ENCODE data around the gene PGLYRP3.

The PGLYRP3 gene

DNA sequence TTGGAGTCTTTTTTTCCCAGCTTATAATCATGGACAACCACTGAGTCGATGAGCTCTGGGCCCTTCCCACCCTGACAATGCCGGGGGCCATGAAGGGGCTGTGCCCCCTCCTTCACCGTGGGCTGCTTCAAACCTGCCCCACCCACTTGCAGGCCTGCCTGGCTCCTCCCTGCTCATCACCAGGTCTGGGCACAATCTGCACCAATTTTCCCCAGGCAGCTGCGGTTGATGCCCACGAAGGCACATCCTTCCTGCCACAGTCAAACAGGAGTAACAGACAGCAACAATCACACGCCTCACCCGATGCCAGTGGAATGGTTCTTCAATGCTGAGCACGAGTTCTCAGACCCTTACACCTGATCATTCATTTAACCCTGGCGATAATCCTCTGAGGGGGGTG is 18.9 kb downstream of the PGLYRP3 start:
- Mint-ChIP-seq H3K27me3 (ENCODE audit: low read depth, poor library complexity) (peaks cover 9% of the 10 kb centered on the region), H3K36me3 (ENCODE audit: low read depth) (no peaks in the 10 kb centered on the region), H3K27ac (no peak overlapping the region), H3K4me3 (no peak overlapping the region), H3K4me1 (no peaks in the 10 kb centered on the region), H3K9me3 (peaks cover 25% of the 10 kb centered on the region)
- TF ChIP-seq, protein P1, sequence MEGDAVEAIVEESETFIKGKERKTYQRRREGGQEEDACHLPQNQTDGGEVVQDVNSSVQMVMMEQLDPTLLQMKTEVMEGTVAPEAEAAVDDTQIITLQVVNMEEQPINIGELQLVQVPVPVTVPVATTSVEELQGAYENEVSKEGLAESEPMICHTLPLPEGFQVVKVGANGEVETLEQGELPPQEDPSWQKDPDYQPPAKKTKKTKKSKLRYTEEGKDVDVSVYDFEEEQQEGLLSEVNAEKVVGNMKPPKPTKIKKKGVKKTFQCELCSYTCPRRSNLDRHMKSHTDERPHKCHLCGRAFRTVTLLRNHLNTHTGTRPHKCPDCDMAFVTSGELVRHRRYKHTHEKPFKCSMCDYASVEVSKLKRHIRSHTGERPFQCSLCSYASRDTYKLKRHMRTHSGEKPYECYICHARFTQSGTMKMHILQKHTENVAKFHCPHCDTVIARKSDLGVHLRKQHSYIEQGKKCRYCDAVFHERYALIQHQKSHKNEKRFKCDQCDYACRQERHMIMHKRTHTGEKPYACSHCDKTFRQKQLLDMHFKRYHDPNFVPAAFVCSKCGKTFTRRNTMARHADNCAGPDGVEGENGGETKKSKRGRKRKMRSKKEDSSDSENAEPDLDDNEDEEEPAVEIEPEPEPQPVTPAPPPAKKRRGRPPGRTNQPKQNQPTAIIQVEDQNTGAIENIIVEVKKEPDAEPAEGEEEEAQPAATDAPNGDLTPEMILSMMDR (IDR thresholded peaks at IDR 0.05), result no peak
- DNase-seq, result no peak

DNA sequence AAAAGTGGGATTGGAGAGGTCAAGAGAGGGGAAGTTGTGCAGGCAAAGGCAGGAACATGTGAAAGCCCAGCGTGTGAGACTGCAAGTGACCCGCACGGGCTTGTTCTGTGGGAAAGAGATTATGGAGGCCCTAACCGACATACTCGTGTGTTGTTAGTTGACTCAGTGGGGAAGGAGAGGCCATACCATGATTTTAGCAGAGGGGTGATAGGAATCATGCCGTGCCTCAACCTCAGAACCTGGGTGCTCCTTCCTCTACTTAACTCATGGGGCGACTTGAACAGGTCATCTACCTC is 19.3 kb downstream of the PGLYRP3 start:
- no peak for DNase-seq
- Mint-ChIP-seq H3K9me3 (peaks cover 25% of the 10 kb centered on the region), H3K4me1 (no peaks in the 10 kb centered on the region), H3K27ac (no peak overlapping the region), H3K36me3 (ENCODE audit: low read depth) (no peaks in the 10 kb centered on the region), H3K27me3 (ENCODE audit: low read depth, poor library complexity) (peaks cover 9% of the 10 kb centered on the region), H3K4me3 (no peak overlapping the region)
- TF ChIP-seq, protein P1 (IDR thresholded peaks at IDR 0.05), result no peak

DNA sequence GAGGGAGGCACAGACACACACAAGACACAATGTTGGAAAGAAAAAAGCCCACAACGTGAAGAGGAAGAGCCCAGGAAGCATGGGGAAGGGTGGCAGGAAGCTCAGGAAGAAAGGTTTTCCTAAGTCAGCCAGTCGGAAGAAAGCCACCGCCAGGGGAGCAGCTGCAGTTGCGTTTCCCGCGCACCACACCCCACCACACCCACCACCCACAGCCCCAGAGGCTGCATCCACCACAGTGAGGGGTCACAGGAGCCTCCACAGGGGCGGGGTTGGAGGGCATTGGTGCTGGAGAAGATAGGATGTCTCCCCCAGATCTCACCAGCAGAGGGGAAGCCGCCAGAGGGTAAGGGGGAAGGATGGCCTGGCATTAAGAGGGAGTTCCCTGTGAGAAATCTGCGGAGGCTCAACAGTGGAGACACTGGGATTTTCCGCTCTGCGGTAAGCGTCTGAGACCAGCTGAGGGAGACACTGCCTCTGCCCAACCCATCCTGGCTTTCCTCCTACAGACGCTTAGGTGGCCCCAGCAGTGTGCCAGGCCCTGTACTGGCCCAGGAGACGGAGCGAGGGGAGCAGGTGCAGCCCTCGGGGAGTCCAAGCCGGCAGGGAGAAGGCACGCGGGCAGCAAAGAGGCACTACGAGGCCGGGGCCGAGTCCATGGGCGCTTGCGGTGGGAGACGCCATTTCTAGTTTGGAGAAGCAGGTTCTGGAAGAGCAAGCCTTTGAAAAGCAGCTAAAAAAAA is 19.8 kb downstream of the PGLYRP3 start:
- DNase-seq, result no peak
- Mint-ChIP-seq H3K4me3 (no peak overlapping the region), H3K9me3 (peaks cover 29% of the 10 kb centered on the region), H3K36me3 (ENCODE audit: low read depth) (no peaks in the 10 kb centered on the region), H3K27me3 (ENCODE audit: low read depth, poor library complexity) (peaks cover 9% of the 10 kb centered on the region), H3K27ac (no peak overlapping the region), H3K4me1 (no peaks in the 10 kb centered on the region)
- TF ChIP-seq, protein P1 (IDR thresholded peaks at IDR 0.05), result no peak

DNA sequence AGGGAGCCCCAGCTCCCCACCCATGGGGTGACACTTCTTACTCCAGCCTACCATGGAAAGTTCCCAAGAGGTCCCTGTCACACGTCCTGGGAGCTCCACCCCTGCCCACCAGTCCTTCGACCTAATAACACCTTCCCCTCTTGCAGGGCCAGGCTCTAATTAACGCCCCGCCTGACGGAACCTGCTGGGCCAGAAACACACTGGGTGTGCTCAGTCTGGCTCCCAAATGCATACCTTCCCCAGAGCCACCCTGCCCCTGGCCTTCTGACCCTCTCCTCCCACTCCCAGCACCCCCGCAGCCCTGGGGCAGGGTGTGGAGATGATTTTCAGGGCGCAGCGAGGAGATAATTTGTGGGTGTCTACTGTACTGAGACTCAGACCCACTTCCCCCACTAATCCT is 20.6 kb downstream of the PGLYRP3 start:
- Mint-ChIP-seq H3K4me1 (no peaks in the 10 kb centered on the region), H3K27me3 (ENCODE audit: low read depth, poor library complexity) (peaks cover 9% of the 10 kb centered on the region), H3K4me3 (no peak overlapping the region), H3K27ac (no peak overlapping the region), H3K9me3 (peaks cover 30% of the 10 kb centered on the region), H3K36me3 (ENCODE audit: low read depth) (no peaks in the 10 kb centered on the region)
- TF ChIP-seq, protein P1 (IDR thresholded peaks at IDR 0.05), result no peak
- DNase-seq, result no peak

DNA sequence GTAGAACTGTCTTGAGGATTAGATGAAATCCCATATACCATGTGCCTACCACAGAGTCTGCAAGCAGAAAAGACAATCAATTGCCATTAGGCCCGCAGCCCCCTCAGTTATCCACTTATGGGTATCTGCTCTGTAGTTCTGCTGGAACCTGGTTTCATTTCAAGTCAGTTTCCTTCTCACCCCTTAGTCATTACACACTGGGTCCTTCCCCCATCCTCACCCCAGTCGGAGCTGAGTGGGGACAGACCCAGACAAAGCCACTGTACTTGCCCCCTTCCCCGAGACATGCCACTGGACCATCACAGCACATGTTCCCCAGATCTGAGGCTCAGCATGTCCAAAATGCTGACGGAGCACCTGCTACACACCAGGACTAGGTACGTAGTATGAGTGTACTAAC is 21.2 kb downstream of the PGLYRP3 start:
- DNase-seq, result no peak
- Mint-ChIP-seq H3K4me3 (no peak overlapping the region), H3K4me1 (no peaks in the 10 kb centered on the region), H3K27ac (no peak overlapping the region), H3K36me3 (ENCODE audit: low read depth) (no peaks in the 10 kb centered on the region), H3K9me3 (peaks cover 30% of the 10 kb centered on the region), H3K27me3 (ENCODE audit: low read depth, poor library complexity) (peaks cover 9% of the 10 kb centered on the region)
- TF ChIP-seq, protein P1 (IDR thresholded peaks at IDR 0.05), result no peak

DNA sequence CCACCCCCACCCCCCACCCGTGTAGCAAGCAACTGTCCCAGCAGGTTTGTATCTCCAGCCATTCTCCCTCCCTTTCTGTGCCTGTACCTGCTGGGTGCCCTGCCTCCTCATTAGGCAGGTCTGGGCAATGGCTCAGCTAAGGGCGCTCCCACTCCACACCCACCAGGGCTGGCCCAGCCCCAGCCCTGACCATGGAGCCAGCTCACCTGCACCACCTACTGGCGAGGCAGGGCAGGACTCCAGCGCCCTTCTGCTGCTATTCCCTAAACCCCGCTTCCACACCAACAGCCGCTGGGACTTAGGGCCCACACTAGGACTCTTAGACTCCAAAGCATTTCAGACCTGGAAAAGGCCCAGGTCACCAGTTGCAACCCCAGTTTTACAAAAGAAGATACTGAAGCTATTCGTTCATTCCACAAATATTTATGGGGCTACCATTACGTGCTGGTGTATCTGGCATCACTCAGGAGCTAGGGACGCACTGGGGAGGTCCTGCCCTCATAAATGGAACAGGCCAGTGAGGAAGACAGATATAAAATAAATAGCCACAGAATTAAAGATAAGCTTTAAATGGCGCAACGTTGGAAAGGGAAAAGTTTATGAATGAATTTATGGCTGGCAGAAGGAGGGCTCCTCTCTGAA is 24.0 kb downstream of the PGLYRP3 start:
- peak; percentile 41 for DNase-seq
- H3K27ac Mint-ChIP-seq, result no peak overlapping the region
- peaks cover under 1% of the 10 kb centered on the region for H3K27me3 Mint-ChIP-seq (ENCODE audit: low read depth, poor library complexity)
- peaks cover 16% of the 10 kb centered on the region for H3K9me3 Mint-ChIP-seq
- H3K4me1 Mint-ChIP-seq, result no peaks in the 10 kb centered on the region
- H3K4me3 Mint-ChIP-seq, result no peak overlapping the region
- TF ChIP-seq, protein P1 (IDR thresholded peaks at IDR 0.05), result peak; percentile 27
- H3K36me3 Mint-ChIP-seq (ENCODE audit: low read depth), result no peaks in the 10 kb centered on the region
